HepG2 (cell line): Measurements from ENCODE around the gene ECSCR. TPM values are rescaled to one million over a fixed set of nuclear protein-coding genes. Genes with fewer than 3 reads are reported as not detected.
A peak's percentile ranks its signal among the peaks of the same experiment; 100 is the strongest.

Experiments
- DMAP1 ChIP-seq: IDR thresholded peaks from 2 replicates; pipeline ENCODE4 v1.6.1; 2016
- DMTF1 ChIP-seq: sonication (generic); formaldehyde crosslinking; IDR thresholded peaks from 2 replicates; pipeline ENCODE4 v1.4.0; 2020; ENCODE audit warnings: mild to moderate bottlenecking, missing genetic modification reagents
- E2F2 ChIP-seq: sonication (generic); formaldehyde crosslinking; IDR thresholded peaks from 2 replicates; pipeline ENCODE4 v1.4.0; 2020; ENCODE audit warnings: missing genetic modification reagents, borderline replicate concordance
- FOXO4 ChIP-seq: sonication (generic); formaldehyde crosslinking; conservative IDR thresholded peaks from 2 replicates; pipeline ENCODE4 v1.8.1; 2023; ENCODE audit warnings: missing genetic modification reagents
- GABPA ChIP-seq, 2 experiments: IDR thresholded peaks; 2 replicates each; pipeline ENCODE4 v1.6.1; 2011 to 2016; ENCODE audit warnings: low read depth in 2 of 2, low read length in 1 of 2, missing biosample characterization in 1 of 2, missing genetic modification characterization in 1 of 2
- GATAD1 ChIP-seq: IDR thresholded peaks from 2 replicates; pipeline ENCODE4 v1.6.1; 2016; ENCODE audit warnings: missing genetic modification reagents, missing compliant biosample characterization
- HMGXB4 ChIP-seq, 2 experiments: sonication (generic) in 1 of 2; formaldehyde crosslinking in 1 of 2; IDR thresholded peaks; 2 replicates each; pipeline versions ENCODE4 v1.4.0 to v1.6.1; 2018 to 2020; ENCODE audit warnings: missing genetic modification reagents in 2 of 2, borderline replicate concordance in 1 of 2, low read depth in 1 of 2, mild to moderate bottlenecking in 1 of 2, missing biosample characterization in 1 of 2
- KDM2A ChIP-seq: sonication (generic); formaldehyde crosslinking; IDR thresholded peaks from 2 replicates; pipeline ENCODE4 v1.4.0; 2020; ENCODE audit warnings: low read depth, missing genetic modification reagents, borderline replicate concordance
- MIER3 ChIP-seq: IDR thresholded peaks from 2 replicates; pipeline ENCODE4 v1.6.1; 2016; ENCODE audit warnings: missing compliant biosample characterization, borderline replicate concordance
- MIXL1 ChIP-seq: IDR thresholded peaks from 2 replicates; pipeline ENCODE4 v1.6.1; 2016
- MXD1 ChIP-seq: sonication (generic); formaldehyde crosslinking; IDR thresholded peaks from 2 replicates; pipeline ENCODE4 v1.4.0; 2020; ENCODE audit warnings: mild to moderate bottlenecking, missing genetic modification reagents
- MZF1 ChIP-seq: sonication (generic); formaldehyde crosslinking; IDR thresholded peaks from 2 replicates; pipeline ENCODE4 v1.8.1; 2023; ENCODE audit warnings: mild to moderate bottlenecking, missing genetic modification reagents, borderline replicate concordance
- NBN ChIP-seq: fragments of 450-650 bp; conservative IDR thresholded peaks from 2 replicates; pipeline ENCODE4 v1.6.1; 2017
- RAD21 ChIP-seq: fragments of 450-650 bp; formaldehyde crosslinking; IDR thresholded peaks from 2 replicates; pipeline ENCODE4 v1.5.0; 2020; ENCODE audit warnings: mild to moderate bottlenecking
- TCF7 ChIP-seq: sonication (generic); IDR thresholded peaks from 2 replicates; pipeline ENCODE4 v1.6.1; 2016; ENCODE audit warnings: antibody characterized with exemption, low read depth
- ZFP36L1 ChIP-seq: sonication (generic); formaldehyde crosslinking; IDR thresholded peaks from 2 replicates; pipeline ENCODE4 v1.8.0; 2022; ENCODE audit warnings: mild to moderate bottlenecking, missing genetic modification reagents, moderate library complexity
- ZFP41 ChIP-seq: sonication (generic); formaldehyde crosslinking; IDR thresholded peaks from 2 replicates; pipeline ENCODE4 v1.4.0; 2020; ENCODE audit warnings: mild to moderate bottlenecking, missing genetic modification reagents, borderline replicate concordance
- ZNF292 ChIP-seq: sonication (generic); formaldehyde crosslinking; IDR thresholded peaks from 2 replicates; pipeline ENCODE4 v1.8.1; 2022; ENCODE audit warnings: mild to moderate bottlenecking, low read depth, missing genetic modification reagents, borderline replicate concordance
- ZNF749 ChIP-seq: sonication (generic); formaldehyde crosslinking; IDR thresholded peaks from 2 replicates; pipeline ENCODE4 v1.8.0; 2022; ENCODE audit warnings: mild to moderate bottlenecking, missing genetic modification reagents, moderate library complexity, borderline replicate concordance
- ZSCAN31 ChIP-seq: sonication (generic); formaldehyde crosslinking; IDR thresholded peaks from 2 replicates; pipeline ENCODE4 v1.5.0; 2020; ENCODE audit warnings: low read depth, mild to moderate bottlenecking, missing genetic modification reagents
- polyA plus RNA-seq, 8 experiments: library from polyadenylated mRNA; depleted of rRNA in 3 of 8; stranded (reverse) in 7 of 8; unstranded in 1 of 8; fragments of >200 nt; fragmentation: Illumina TruSeq in 4 of 8; extraction: Trizol in 4 of 8; gene quantifications; 2 replicates each; pipeline versions ENCODE4 v1.2.1 to v1.2.3, GENCODE V29; 2011 to 2016; ENCODE audit warnings: low read depth in 4 of 8, missing spikeins in 1 of 8, mixed read lengths in 1 of 8; ENCODE audit not compliant: insufficient read depth in 1 of 8
- total RNA-seq, 5 experiments: library from RNA; depleted of rRNA; stranded (reverse); fragments of >200 nt; fragmentation: Illumina TruSeq; extraction: Trizol; gene quantifications; 2 replicates each; pipeline ENCODE4 v1.2.3, GENCODE V29; 2016; ENCODE audit warnings: low read depth in 1 of 5

Gene ECSCR
- total and polyA plus RNA-seq, 2 of the 13 experiments (the other 11 are each of a cell fraction or from before 2014, with no cell fraction given), result 0.18 TPM; not detected in 1

GRCh38 chr5:139439013-139439903 is 23.3 kb downstream of the ECSCR start, which contains the start of gene DNAJC18 (continued):
- TF ChIP-seq ZNF292, result peak; percentile 57; the same call in 1 of the 2 replicates
- peak; percentile 65; the same call in 1 of the 2 replicates for TF ChIP-seq ZNF749
- peak; percentile 78 for TF ChIP-seq KDM2A (CRISPR knock-in tag)
- no peak for TF ChIP-seq NBN
- no peak for TF ChIP-seq MIXL1 (CRISPR knock-in tag)
- TF ChIP-seq MZF1 (CRISPR knock-in tag), result no peak
- peak; percentile 73 for TF ChIP-seq GATAD1 (CRISPR knock-in tag)
- no peak for TF ChIP-seq GABPA (IDR thresholded peaks at IDR 0.05; ENCODE audit: low read depth, low read length)
- TF ChIP-seq GABPA (CRISPR knock-in tag; IDR thresholded peaks at IDR 0.05; ENCODE audit: low read depth), result peak; percentile 61
- no peak for TF ChIP-seq TCF7
- peak; percentile 86 for TF ChIP-seq DMAP1 (CRISPR knock-in tag)
- TF ChIP-seq ZFP41 (CRISPR knock-in tag), result no peak
- peak; percentile 78 for TF ChIP-seq ZSCAN31
- no peak for TF ChIP-seq ZFP36L1
- TF ChIP-seq DMTF1 (CRISPR knock-in tag), result no peak
- peak; percentile 75 for TF ChIP-seq MXD1 (CRISPR knock-in tag)
- TF ChIP-seq MIER3 (CRISPR knock-in tag), result peak; percentile 27; the same call in 1 of the 2 replicates
- no peak for TF ChIP-seq FOXO4
- TF ChIP-seq E2F2 (CRISPR knock-in tag), result no peak
- TF ChIP-seq RAD21 (CRISPR knock-in tag), result 0 out of 2 replicates have a peak, but pooled peaks have one; percentile 19
- TF ChIP-seq HMGXB4 (CRISPR knock-in tag; IDR thresholded peaks at IDR 0.05; ENCODE audit: borderline replicate concordance in 1 of 2, low read depth in 1 of 2), result peak; percentile 55 to 71; a peak in 3 of 4 replicates
